HUDEP-2 (cell line): ENCODE data around the gene RAB5A.
"Not testable (repeated sequence)": the region's sequence is repeated elsewhere in the genome, so short reads cannot be mapped to it uniquely, and the experiment has no call there.

Experiments
- DNase-seq, 76 experiments: peaks; one replicate each; lab custom pipeline; 2025; ENCODE audit not compliant: unreplicated experiment in 76 of 76; lab: John Stamatoyannopoulos, UW

Gene RAB5A

GRCh38 chr3:20022954-20023622, 76.2 kb downstream of the RAB5A start:
- peak in 75 of 76 experiments; percentile 4 to 95 (median 75) for DNase-seq

- DNase-seq, result peak in 43 of 76 experiments; percentile 3 to 48 (median 25)
Measured at GRCh38 chr3:20023623-20024405, 76.9 kb downstream of the RAB5A start.

GRCh38 chr3:20027136-20027535, 80.2 kb downstream of the RAB5A start:
- DNase-seq, result no peak

GRCh38 chr3:20028905-20029331, 82.0 kb downstream of the RAB5A start:
- no peak for DNase-seq

GRCh38 chr3:20031939-20032338, 85.0 kb downstream of the RAB5A start:
- DNase-seq, result not testable (repeated sequence)
